ENCODE data around the gene SLC25A53.
"Not testable (repeated sequence)": the region's sequence is repeated elsewhere in the genome, so short reads cannot be mapped to it uniquely, and the experiment has no call there.

- TF ChIP-seq PATZ1 (tag by site-specific recombination; IDR thresholded peaks at IDR 0.05); ZNF654 (tag by site-specific recombination; IDR thresholded peaks at IDR 0.05; ENCODE audit: low read depth); ZNF274 (IDR thresholded peaks at IDR 0.05; ENCODE audit: low read length); ZNF274 (tag by site-specific recombination; IDR thresholded peaks at IDR 0.05; ENCODE audit: borderline replicate concordance); CTCF (tag by site-specific recombination; IDR thresholded peaks at IDR 0.05); ZNF777 (tag by site-specific recombination; IDR thresholded peaks at IDR 0.05; ENCODE audit: borderline replicate concordance): not testable (repeated sequence)
These were observed 101.9 kb downstream of the SLC25A53 start for GRCh38 chrX:104054956-104055355.

All from HEK293 (cell line).